ENCODE results near the gene HINFP. TPM values are rescaled to one million over a fixed set of nuclear protein-coding genes. Genes with fewer than 3 reads are reported as not detected.

HINFP gene
- total and polyA plus RNA-seq, 9 of the 15 experiments (the other 6 are each of a cell fraction or from before 2014, with no cell fraction given) = 13.8 to 34.1 (median 22.5) TPM

DNA sequence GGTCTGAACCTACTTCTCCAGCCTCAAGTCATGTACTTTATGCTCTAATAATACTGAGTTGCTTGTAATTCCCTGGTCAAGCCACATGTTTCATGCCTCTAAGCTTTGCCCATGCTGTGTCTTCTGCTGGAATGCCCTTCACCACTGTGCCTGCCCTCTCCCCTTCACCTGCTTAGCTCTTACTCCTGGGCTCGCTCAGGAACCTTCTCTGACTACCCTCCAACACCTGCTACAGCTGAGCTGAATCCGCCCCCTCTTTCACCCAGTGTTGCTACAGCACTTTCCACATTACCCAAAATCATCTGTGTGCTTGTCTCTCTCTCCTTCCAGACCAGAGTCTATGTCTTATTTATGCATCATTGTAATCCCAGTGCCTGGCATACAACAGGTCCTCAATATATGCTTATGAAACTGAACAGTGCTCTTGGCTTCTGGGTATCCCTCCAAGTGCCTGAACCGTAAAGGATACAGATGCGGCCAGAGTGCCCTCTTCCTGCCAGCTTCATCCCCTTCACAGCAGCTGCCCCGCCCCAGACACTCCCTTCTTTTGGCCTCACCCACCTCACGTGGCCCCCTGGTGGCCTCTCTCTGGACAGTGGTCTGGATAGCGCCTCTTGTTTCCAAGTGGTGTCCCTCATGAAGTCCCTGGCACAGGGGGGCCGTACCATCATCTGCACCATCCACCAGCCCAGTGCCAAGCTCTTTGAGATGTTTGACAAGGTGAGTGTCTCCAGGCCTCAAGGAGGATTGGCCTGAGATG, 34.5 kb downstream of the HINFP start (continued):
- TF ChIP-seq, protein P1, sequence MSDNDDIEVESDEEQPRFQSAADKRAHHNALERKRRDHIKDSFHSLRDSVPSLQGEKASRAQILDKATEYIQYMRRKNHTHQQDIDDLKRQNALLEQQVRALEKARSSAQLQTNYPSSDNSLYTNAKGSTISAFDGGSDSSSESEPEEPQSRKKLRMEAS (CRISPR knock-in tag; IDR thresholded peaks at IDR 0.05) = peak; percentile 30; the same call in 1 of the 2 replicates
- TF ChIP-seq, protein P2, sequence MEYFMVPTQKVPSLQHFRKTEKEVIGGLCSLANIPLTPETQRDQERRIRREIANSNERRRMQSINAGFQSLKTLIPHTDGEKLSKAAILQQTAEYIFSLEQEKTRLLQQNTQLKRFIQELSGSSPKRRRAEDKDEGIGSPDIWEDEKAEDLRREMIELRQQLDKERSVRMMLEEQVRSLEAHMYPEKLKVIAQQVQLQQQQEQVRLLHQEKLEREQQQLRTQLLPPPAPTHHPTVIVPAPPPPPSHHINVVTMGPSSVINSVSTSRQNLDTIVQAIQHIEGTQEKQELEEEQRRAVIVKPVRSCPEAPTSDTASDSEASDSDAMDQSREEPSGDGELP (CRISPR knock-in tag; IDR thresholded peaks at IDR 0.05; ENCODE audit: borderline replicate concordance) = peak; percentile 43; the same call in 1 of the 2 replicates
- peak; percentile 48; the same call in 1 of the 2 replicates for TF ChIP-seq BHLHE40 (IDR thresholded peaks at IDR 0.05; ENCODE audit: low read length)

DNA sequence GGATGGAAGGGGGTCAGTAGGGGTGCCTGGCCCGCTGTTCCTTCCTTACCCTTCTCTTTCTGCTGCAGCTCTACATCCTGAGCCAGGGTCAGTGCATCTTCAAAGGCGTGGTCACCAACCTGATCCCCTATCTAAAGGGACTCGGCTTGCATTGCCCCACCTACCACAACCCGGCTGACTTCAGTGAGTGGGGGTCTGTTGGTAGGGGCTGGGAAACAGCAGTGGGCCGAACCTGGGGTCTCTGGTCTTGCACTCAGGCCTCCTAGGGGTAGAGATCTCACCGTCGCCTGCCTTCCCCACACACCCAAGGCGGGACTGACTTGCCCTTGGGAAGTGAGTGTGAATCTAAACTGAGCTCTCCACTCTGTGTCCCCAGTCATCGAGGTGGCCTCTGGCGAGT, 35.1 kb downstream of the HINFP start:
- Histone ChIP-seq H3K9me3 (replicated peaks; ENCODE audit: control insufficient read depth, insufficient read depth, low read depth, low read length) (no peaks in the 10 kb centered on the region), H3K36me3 (ENCODE audit: control insufficient read depth, insufficient read depth, low read length) (no peaks in the 10 kb centered on the region), H3K27me3 (ENCODE audit: control insufficient read depth in 2 of 2, insufficient read depth in 2 of 2, low read length in 2 of 2) (peaks cover 3 to 36% of the 10 kb centered on the region in 2 experiments; a peak in 3 of 5 replicates), H3K9me1 (ENCODE audit: control insufficient read depth, insufficient read depth, low read length) (no peaks in the 10 kb centered on the region), H4K20me1 (replicated peaks; ENCODE audit: control insufficient read depth, insufficient read depth, low read length) (no peaks in the 10 kb centered on the region), H3K4me1 (replicated peaks in 1 of 2; ENCODE audit: control insufficient read depth in 2 of 2, insufficient read depth in 2 of 2, low read length in 2 of 2) (peaks cover 15 to 20% of the 10 kb centered on the region in 2 experiments; a peak in 4 of 5 replicates), H3K27ac (ENCODE audit: extremely low read depth, low read depth, low read length) (no peak overlapping the region), H3K4me3 (no peak overlapping the region), H2AFZ (ENCODE audit: low read depth, low read length) (no peak overlapping the region), H3K9ac (ENCODE audit: insufficient read depth in 1 of 2, low read depth in 2 of 2, low read length in 2 of 2) (0 out of 4 replicates have a peak overlapping the region, but pooled peaks of 1 of the 2 experiments have one; percentile 24), H3K4me2 (ENCODE audit: insufficient read depth, low read length) (no peak overlapping the region), H3K79me2 (ENCODE audit: control insufficient read depth, insufficient read depth, low read length) (no peaks in the 10 kb centered on the region)
- POLR2A ChIA-PET = no interaction called here
- intact Hi-C loops (cut with micrococcal nuclease) (loop anchor here (5.0 kb wide), 1 partner anchor 54 kb away; the partner anchor contains the start of gene DPAGT1), in situ Hi-C loops (cut with MboI) (no loop called here)
- BruUV-seq (replicated peaks) = no TSS peak
- WGBS (ENCODE audit: insufficient coverage, low coverage, missing lambda C conversion rate) = 15% methylated on average over 10 of the region's 10 CpGs
- FAIRE-seq (no peak), DNase-seq (ENCODE audit: extremely low read depth in 1 of 4, low spot score in 3 of 4) (no peak), ATAC-seq (no peak)
- TF ChIP-seq CREB1 (IDR thresholded peaks at IDR 0.05) (no peak), CREB1 (CRISPR knock-in tag; IDR thresholded peaks at IDR 0.05) (no peak), ZNF717 (CRISPR knock-in tag; IDR thresholded peaks at IDR 0.05) (no peak)
- TF ChIP-seq, protein P3, sequence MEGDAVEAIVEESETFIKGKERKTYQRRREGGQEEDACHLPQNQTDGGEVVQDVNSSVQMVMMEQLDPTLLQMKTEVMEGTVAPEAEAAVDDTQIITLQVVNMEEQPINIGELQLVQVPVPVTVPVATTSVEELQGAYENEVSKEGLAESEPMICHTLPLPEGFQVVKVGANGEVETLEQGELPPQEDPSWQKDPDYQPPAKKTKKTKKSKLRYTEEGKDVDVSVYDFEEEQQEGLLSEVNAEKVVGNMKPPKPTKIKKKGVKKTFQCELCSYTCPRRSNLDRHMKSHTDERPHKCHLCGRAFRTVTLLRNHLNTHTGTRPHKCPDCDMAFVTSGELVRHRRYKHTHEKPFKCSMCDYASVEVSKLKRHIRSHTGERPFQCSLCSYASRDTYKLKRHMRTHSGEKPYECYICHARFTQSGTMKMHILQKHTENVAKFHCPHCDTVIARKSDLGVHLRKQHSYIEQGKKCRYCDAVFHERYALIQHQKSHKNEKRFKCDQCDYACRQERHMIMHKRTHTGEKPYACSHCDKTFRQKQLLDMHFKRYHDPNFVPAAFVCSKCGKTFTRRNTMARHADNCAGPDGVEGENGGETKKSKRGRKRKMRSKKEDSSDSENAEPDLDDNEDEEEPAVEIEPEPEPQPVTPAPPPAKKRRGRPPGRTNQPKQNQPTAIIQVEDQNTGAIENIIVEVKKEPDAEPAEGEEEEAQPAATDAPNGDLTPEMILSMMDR (IDR thresholded peaks at IDR 0.05 in 2 of 3, conservative IDR thresholded peaks at IDR 0.05 in 1 of 3; ENCODE audit: insufficient read depth in 2 of 3, low read depth in 1 of 3, low read length in 3 of 3) = 0 out of 6 replicates have a peak, but pooled peaks of 1 of the 3 experiments have one; percentile 8
- CTCF ChIA-PET (ENCODE audit: low intra/inter-chr PET ratio) = no interaction called here
